ENCODE measurements around the gene CNTNAP2. TPM values are rescaled to one million over a fixed set of nuclear protein-coding genes. Genes with fewer than 3 reads are reported as not detected.

CNTNAP2 gene
- total RNA-seq, 1 experiment from 2014 or later = not detected

DNA sequence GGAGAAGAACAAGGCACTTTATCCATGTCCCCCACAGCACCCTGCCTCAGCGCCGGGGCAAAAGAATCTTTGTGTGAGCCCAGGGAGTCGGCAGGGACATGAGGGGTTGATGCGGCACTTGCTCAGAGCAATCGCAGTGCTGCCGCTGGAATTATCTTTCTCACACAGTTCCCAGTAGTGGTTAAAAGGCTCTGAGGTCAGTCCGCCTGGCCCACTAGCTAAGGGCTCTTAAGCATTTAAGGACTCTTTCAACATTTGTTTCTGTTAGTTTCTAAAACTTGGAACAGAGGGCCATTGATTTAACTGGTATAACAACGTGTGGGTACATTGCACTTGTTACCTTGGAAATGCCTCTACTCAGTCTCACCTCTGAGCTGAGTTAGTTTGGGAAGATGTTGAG is 2266.0 kb downstream of the CNTNAP2 start:
- no peaks in the 10 kb centered on the region for H3K27me3 ChIP-seq
- H3K9me3 ChIP-seq = no peaks in the 10 kb centered on the region
- no peaks in the 10 kb centered on the region for H3K36me3 ChIP-seq
- no peak for DNase-seq
- H3K4me3 ChIP-seq = no peak overlapping the region

- Histone ChIP-seq H3K4me3 (no peak overlapping the region), H3K9me3 (no peaks in the 10 kb centered on the region), H3K36me3 (no peaks in the 10 kb centered on the region), H3K27me3 (no peaks in the 10 kb centered on the region)
- DNase-seq = no peak
Measured at GRCh38 chr7:148383651-148384050, 2267.1 kb downstream of the CNTNAP2 start.

GRCh38 chr7:148385009-148385682 is 2268.5 kb downstream of the CNTNAP2 start:
- no peak overlapping the region for H3K4me3 ChIP-seq
- H3K9me3 ChIP-seq = no peaks in the 10 kb centered on the region
- no peak for DNase-seq
- H3K36me3 ChIP-seq = no peaks in the 10 kb centered on the region
- no peaks in the 10 kb centered on the region for H3K27me3 ChIP-seq

DNA sequence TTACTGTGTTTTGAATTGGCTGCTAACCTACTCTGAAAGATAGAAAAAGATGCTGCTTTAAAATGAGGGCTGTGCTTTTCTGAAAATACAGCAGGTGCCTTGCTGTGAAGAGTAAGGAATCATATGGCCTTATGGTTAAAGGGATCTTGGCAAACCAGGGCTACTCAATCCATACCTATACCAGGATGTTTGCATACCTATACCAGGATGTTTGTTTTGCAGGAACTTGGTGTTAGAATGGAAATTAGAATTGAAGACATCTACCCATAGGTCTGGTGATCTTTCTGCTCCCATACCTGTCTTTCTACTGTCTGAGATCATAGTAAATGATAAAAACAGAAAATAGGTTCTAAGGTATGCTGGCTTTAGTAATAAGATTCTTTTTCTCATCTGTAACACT is 2273.8 kb downstream of the CNTNAP2 start:
- no peaks in the 10 kb centered on the region for H3K27me3 ChIP-seq
- no peaks in the 10 kb centered on the region for H3K36me3 ChIP-seq
- no peak overlapping the region for H3K4me3 ChIP-seq
- no peak for DNase-seq
- H3K9me3 ChIP-seq = no peaks in the 10 kb centered on the region

DNA sequence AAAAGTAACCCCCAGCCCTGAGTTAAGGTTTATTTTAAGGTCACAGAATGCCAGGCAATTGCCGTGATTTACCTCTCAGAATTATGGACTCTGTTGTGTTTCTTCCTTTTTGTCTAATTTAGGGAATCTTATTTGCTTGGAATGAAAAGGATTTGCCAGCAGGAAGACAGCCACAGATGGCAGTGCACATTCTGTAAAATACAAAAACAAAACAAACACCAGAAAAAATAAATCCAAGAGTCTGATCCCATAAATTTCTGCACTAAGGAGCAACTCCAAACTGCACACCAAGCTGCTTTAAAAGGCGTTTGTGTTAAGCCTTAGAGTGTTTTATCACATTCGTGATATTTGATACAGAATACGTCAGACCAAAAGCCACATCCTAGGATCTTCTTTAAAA is 2275.0 kb downstream of the CNTNAP2 start:
- H3K4me3 ChIP-seq = no peak overlapping the region
- H3K27me3 ChIP-seq = no peaks in the 10 kb centered on the region

GRCh38 chr7:148394582-148394981 is 2278.0 kb downstream of the CNTNAP2 start:
- H3K9me3 ChIP-seq = no peaks in the 10 kb centered on the region
- no peak for DNase-seq
- no peaks in the 10 kb centered on the region for H3K36me3 ChIP-seq
- no peak overlapping the region for H3K4me3 ChIP-seq
- H3K27me3 ChIP-seq = no peaks in the 10 kb centered on the region

More for the DNA sequence above, 2275.0 kb downstream of the CNTNAP2 start:
- DNase-seq = no peak
- Histone ChIP-seq H3K9me3 (no peaks in the 10 kb centered on the region), H3K36me3 (no peaks in the 10 kb centered on the region)

DNA sequence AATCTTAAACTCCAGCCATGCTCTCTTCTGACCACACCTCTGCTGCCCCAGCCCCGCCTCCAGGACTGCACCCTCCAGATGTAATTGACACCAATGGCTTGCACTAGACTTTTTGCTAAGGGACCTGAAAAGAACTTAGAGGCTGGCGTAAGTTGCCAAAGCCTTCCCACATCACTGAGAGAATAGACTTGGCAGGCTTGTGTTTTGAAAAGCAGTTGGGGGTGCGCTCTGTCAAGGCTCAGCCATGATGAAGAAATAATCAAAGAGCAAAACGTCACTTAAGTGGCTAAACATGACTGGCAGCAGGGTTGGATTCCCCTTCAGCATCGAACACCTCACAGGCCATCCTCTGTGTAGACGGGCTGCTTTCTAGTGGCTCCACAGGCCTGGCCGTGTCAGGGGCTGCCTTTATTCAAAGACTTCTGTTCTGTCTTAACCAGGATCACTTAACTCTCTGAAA is 2278.8 kb downstream of the CNTNAP2 start:
- no peaks in the 10 kb centered on the region for H3K27me3 ChIP-seq
- H3K4me3 ChIP-seq = no peak overlapping the region
- no peaks in the 10 kb centered on the region for H3K9me3 ChIP-seq
- no peak for DNase-seq
- no peaks in the 10 kb centered on the region for H3K36me3 ChIP-seq

DNA sequence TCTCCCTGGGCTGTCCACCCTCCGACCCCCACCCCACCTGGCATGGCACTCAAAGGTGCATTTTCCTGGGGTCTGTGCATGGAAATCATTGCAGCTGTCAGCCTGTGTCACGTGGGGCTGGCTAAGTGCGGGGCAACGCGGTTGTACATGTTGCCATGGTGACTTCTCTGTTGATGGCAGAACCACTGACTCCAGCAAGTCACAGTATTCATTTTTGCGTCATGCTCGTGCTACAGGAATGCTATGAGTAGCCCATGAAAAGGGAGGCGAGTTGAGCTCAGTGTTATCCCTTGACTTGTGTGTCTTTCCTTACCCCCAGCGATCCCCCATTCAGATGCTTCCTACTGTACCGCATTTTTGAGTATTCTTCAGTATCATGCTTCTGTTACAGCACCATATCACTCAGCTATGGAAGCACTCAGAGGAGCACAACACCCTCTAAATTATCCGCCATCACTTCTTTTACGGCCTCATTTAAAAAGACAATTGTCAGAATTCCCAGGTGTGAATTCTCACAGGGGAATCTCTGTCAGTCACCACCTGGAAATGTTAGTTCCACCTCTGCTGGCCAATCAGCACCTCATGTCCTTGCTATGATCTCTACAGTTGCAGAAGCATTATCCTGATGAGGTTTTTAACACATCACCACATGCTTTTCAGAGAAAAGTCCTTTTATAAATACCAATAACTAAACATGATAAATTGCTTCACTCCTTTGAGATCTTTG is 2279.6 kb downstream of the CNTNAP2 start:
- no peak for DNase-seq
- no peaks in the 10 kb centered on the region for H3K27me3 ChIP-seq
- H3K36me3 ChIP-seq = no peaks in the 10 kb centered on the region
- H3K9me3 ChIP-seq = no peaks in the 10 kb centered on the region
- H3K4me3 ChIP-seq = no peak overlapping the region

- DNase-seq = no peak
- no peaks in the 10 kb centered on the region for H3K36me3 ChIP-seq
- no peaks in the 10 kb centered on the region for H3K9me3 ChIP-seq
- H3K27me3 ChIP-seq = no peaks in the 10 kb centered on the region
- H3K4me3 ChIP-seq = no peak overlapping the region
Measured at GRCh38 chr7:148397056-148397455, 2280.5 kb downstream of the CNTNAP2 start.

GRCh38 chr7:148397551-148397950 is 2280.9 kb downstream of the CNTNAP2 start:
- no peak overlapping the region for H3K4me3 ChIP-seq
- H3K9me3 ChIP-seq = no peaks in the 10 kb centered on the region
- H3K27me3 ChIP-seq = no peaks in the 10 kb centered on the region
- no peak for DNase-seq
- no peaks in the 10 kb centered on the region for H3K36me3 ChIP-seq

- no peak for DNase-seq
- no peaks in the 10 kb centered on the region for H3K27me3 ChIP-seq
- no peak overlapping the region for H3K4me3 ChIP-seq
- H3K9me3 ChIP-seq = no peaks in the 10 kb centered on the region
- no peaks in the 10 kb centered on the region for H3K36me3 ChIP-seq
Measured at GRCh38 chr7:148397985-148398384, 2281.4 kb downstream of the CNTNAP2 start.

GRCh38 chr7:148398844-148399365 is 2282.3 kb downstream of the CNTNAP2 start:
- Histone ChIP-seq H3K9me3 (no peaks in the 10 kb centered on the region), H3K4me3 (no peak overlapping the region), H3K36me3 (no peaks in the 10 kb centered on the region), H3K27me3 (no peaks in the 10 kb centered on the region)
- DNase-seq = no peak

DNA sequence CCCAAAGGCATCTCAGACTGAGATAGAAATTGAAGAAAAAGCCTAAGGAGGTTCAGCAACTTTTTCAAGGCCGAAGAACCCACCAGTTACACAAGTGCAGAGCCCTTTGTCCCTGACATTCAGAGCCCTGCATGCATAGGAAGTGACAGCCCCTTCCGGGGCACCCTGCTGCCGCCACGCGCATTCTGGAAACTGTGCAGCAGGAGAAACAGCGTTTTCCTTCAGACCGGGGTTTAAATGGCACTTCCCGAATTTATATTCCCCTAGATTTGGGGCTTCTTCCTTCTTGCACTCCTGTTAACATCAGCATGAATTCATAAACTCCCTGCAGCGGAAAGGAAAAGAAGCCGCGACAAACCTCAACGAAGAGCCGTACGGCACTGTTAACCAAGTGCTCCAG is 2283.5 kb downstream of the CNTNAP2 start:
- no peaks in the 10 kb centered on the region for H3K9me3 ChIP-seq

DNA sequence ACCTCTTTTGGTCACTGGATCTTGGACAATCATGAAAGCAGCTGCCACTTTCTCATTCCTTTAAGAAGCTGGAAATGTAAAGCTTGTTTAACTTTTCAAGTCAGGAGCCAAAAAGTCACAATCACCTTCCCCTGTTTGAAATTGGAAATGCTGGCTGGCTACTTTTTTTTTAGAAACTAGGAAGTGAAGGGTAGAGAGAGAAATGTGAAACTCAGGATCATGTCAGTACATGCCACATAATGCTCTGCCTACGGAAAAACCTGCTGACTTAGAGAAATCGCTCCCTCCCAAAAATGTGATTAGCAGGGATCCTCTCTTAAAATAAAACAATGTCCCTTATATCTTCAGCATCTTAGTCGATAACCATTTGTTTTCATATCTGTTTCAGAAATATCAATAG is 2285.6 kb downstream of the CNTNAP2 start:
- H3K27me3 ChIP-seq = no peaks in the 10 kb centered on the region
- no peak overlapping the region for H3K4me3 ChIP-seq
- no peaks in the 10 kb centered on the region for H3K36me3 ChIP-seq
- H3K9me3 ChIP-seq = no peaks in the 10 kb centered on the region
- DNase-seq = no peak

More for the DNA sequence above, 2283.5 kb downstream of the CNTNAP2 start:
- no peaks in the 10 kb centered on the region for H3K27me3 ChIP-seq
- no peak overlapping the region; the same call in 1 of the 2 replicates for H3K4me3 ChIP-seq
- no peaks in the 10 kb centered on the region for H3K36me3 ChIP-seq
- no peak for DNase-seq

GRCh38 chr7:148403466-148403993 is 2286.9 kb downstream of the CNTNAP2 start:
- H3K36me3 ChIP-seq = no peaks in the 10 kb centered on the region
- no peak for DNase-seq
- H3K4me3 ChIP-seq = no peak overlapping the region
- no peaks in the 10 kb centered on the region for H3K27me3 ChIP-seq
- no peaks in the 10 kb centered on the region for H3K9me3 ChIP-seq

DNA sequence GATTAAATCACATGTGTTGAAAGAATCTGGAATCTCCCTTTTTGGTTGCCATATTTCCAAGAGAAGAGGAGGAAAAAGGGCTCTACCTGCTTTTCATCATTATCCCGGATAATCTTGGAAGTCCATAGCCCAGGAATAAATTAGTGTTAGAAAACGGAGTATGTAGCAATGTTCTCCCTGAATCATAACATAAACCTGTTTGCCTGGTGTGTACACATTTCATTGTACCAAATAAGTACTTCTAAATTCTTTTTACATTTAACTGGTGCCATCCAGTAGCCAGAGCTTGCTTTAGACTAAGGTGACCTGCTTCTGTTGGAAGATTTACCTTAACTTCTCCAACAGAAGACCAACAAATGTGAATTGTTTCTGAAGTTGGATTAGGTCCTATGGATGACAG is 2291.7 kb downstream of the CNTNAP2 start:
- no peak overlapping the region for H3K4me3 ChIP-seq
- H3K27me3 ChIP-seq = no peaks in the 10 kb centered on the region
- no peaks in the 10 kb centered on the region for H3K9me3 ChIP-seq
- H3K36me3 ChIP-seq = no peaks in the 10 kb centered on the region
- DNase-seq = no peak

GRCh38 chr7:148410905-148411304 is 2294.3 kb downstream of the CNTNAP2 start:
- H3K36me3 ChIP-seq = no peaks in the 10 kb centered on the region
- no peak overlapping the region for H3K4me3 ChIP-seq
- no peaks in the 10 kb centered on the region for H3K27me3 ChIP-seq
- DNase-seq = no peak
- H3K9me3 ChIP-seq = no peaks in the 10 kb centered on the region

Measured in MG63 (cell line).